ENCODE results near the gene DNMT1. TPM values are rescaled to one million over a fixed set of nuclear protein-coding genes. Genes with fewer than 3 reads are reported as not detected.

Gene DNMT1
- total RNA-seq, 1 experiment from 2014 or later = 210 TPM

GRCh38 chr19:10105509-10106099 lies 89.1 kb downstream of the DNMT1 start (continued):
- TF ChIP-seq ZNF532 (CRISPR knock-in tag; IDR thresholded peaks at IDR 0.05; ENCODE audit: borderline replicate concordance) = no peak
- TF ChIP-seq CBFB (CRISPR knock-in tag; IDR thresholded peaks at IDR 0.05; ENCODE audit: low read depth) = 0 out of 2 replicates have a peak, but pooled peaks have one; percentile 0
- no peak for TF ChIP-seq IRF2 (CRISPR knock-in tag; IDR thresholded peaks at IDR 0.05; ENCODE audit: borderline replicate concordance, low read depth)
- no peak for TF ChIP-seq NR3C1 (CRISPR knock-in tag; conservative IDR thresholded peaks at IDR 0.05; ENCODE audit: low read depth)
- TF ChIP-seq ZNF121 (CRISPR knock-in tag; IDR thresholded peaks at IDR 0.05) = no peak
- no peak for TF ChIP-seq RORB (CRISPR knock-in tag; IDR thresholded peaks at IDR 0.05)
- TF ChIP-seq ZNF396 (CRISPR knock-in tag; IDR thresholded peaks at IDR 0.05; ENCODE audit: borderline replicate concordance) = no peak
- TF ChIP-seq ZNF263 (CRISPR knock-in tag; IDR thresholded peaks at IDR 0.05; ENCODE audit: low read depth) = no peak
- TF ChIP-seq, protein P1, sequence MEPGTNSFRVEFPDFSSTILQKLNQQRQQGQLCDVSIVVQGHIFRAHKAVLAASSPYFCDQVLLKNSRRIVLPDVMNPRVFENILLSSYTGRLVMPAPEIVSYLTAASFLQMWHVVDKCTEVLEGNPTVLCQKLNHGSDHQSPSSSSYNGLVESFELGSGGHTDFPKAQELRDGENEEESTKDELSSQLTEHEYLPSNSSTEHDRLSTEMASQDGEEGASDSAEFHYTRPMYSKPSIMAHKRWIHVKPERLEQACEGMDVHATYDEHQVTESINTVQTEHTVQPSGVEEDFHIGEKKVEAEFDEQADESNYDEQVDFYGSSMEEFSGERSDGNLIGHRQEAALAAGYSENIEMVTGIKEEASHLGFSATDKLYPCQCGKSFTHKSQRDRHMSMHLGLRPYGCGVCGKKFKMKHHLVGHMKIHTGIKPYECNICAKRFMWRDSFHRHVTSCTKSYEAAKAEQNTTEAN (CRISPR knock-in tag; IDR thresholded peaks at IDR 0.05) = no peak
- 0 out of 2 replicates have a peak, but pooled peaks have one; percentile 44 for TF ChIP-seq NFATC4 (CRISPR knock-in tag; IDR thresholded peaks at IDR 0.05)
- no peak for TF ChIP-seq ZNF671 (CRISPR knock-in tag; IDR thresholded peaks at IDR 0.05)
- TF ChIP-seq NR1H2 (CRISPR knock-in tag; IDR thresholded peaks at IDR 0.05) = no peak
- no peak for TF ChIP-seq FOXJ3 (CRISPR knock-in tag; IDR thresholded peaks at IDR 0.05; ENCODE audit: borderline replicate concordance)

DNA sequence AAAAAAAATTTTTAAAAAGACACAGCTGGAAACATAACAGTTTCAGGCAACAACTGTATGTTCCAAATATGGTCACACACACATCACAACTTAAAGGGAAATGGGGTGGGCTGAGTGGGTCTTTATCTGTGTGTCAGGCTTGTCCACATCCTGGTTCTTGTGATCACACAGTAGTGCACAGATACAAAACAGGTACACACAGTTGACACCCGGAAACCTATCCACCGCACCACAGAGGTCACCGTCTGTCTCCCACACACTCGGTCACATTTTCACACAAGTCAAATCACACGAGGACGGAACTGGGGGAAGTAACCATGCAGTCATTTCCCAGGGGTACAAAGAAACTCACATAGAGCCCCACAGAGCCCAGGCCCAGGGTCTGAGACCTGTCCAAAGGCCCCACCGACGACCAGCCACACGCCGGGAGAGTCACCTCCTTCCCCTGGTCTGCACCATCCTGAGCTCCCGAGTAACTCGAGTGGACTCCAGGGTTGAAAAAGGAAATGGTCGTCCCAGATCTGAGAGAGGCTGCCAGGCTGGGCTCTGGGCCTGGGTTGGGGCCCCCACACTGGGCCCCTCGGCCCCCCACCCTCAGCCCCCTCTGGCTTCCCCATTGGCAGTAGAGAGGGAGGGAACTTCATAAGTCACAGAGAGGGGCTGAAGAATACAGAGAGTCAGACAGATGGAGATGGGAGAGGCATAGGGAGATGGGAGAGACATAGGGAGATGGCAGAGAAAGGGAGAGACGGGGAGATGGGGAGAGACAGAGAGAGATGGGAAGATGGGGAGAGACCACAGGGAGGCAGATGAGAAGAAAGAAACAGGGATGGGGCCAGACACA lies 89.9 kb downstream of the DNMT1 start:
- DNase-seq (ENCODE audit: low spot score) = no peak

More for the DNA sequence above, 89.9 kb downstream of the DNMT1 start:
- POLR2A ChIA-PET = no interaction called here
- Mint-ChIP-seq H3K27me3 (ENCODE audit: low read depth) (peaks cover 4% of the 10 kb centered on the region; the same call in 1 of the 2 replicates), H3K27ac (no peak overlapping the region), H3K4me3 (no peak overlapping the region), H3K4me1 (peaks cover 10% of the 10 kb centered on the region), H3K36me3 (peaks cover 29% of the 10 kb centered on the region), H3K9me3 (no peaks in the 10 kb centered on the region)
- no peak for ATAC-seq
- TF ChIP-seq ZNF138 (CRISPR knock-in tag; conservative IDR thresholded peaks at IDR 0.05) (no peak), ZNF532 (CRISPR knock-in tag; IDR thresholded peaks at IDR 0.05; ENCODE audit: borderline replicate concordance) (no peak), CREM (CRISPR knock-in tag; IDR thresholded peaks at IDR 0.05) (no peak), FOXP4 (CRISPR knock-in tag; IDR thresholded peaks at IDR 0.05) (no peak), TEAD4 (CRISPR knock-in tag; IDR thresholded peaks at IDR 0.05) (no peak), ATF1 (CRISPR knock-in tag; IDR thresholded peaks at IDR 0.05) (no peak)
- TF ChIP-seq, protein P2, sequence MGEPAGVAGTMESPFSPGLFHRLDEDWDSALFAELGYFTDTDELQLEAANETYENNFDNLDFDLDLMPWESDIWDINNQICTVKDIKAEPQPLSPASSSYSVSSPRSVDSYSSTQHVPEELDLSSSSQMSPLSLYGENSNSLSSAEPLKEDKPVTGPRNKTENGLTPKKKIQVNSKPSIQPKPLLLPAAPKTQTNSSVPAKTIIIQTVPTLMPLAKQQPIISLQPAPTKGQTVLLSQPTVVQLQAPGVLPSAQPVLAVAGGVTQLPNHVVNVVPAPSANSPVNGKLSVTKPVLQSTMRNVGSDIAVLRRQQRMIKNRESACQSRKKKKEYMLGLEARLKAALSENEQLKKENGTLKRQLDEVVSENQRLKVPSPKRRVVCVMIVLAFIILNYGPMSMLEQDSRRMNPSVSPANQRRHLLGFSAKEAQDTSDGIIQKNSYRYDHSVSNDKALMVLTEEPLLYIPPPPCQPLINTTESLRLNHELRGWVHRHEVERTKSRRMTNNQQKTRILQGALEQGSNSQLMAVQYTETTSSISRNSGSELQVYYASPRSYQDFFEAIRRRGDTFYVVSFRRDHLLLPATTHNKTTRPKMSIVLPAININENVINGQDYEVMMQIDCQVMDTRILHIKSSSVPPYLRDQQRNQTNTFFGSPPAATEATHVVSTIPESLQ (CRISPR knock-in tag; IDR thresholded peaks at IDR 0.05) = no peak
- CTCF ChIA-PET = interaction anchor here (0.6 to 1.4 kb wide), 2 partner anchors 77 to 118 kb away, joined by 3 read pairs; no protein-coding TSS in a partner anchor

All from WTC11 (cell line).